Measurements from ENCODE around the gene CLCNKB. TPM values are rescaled to one million over a fixed set of nuclear protein-coding genes. Genes with fewer than 3 reads are reported as not detected.

The CLCNKB gene
- total and polyA plus RNA-seq, 2 of the 13 experiments (the other 11 are each of a cell fraction or from before 2014, with no cell fraction given), result 0.04 TPM; not detected in 1

DNA sequence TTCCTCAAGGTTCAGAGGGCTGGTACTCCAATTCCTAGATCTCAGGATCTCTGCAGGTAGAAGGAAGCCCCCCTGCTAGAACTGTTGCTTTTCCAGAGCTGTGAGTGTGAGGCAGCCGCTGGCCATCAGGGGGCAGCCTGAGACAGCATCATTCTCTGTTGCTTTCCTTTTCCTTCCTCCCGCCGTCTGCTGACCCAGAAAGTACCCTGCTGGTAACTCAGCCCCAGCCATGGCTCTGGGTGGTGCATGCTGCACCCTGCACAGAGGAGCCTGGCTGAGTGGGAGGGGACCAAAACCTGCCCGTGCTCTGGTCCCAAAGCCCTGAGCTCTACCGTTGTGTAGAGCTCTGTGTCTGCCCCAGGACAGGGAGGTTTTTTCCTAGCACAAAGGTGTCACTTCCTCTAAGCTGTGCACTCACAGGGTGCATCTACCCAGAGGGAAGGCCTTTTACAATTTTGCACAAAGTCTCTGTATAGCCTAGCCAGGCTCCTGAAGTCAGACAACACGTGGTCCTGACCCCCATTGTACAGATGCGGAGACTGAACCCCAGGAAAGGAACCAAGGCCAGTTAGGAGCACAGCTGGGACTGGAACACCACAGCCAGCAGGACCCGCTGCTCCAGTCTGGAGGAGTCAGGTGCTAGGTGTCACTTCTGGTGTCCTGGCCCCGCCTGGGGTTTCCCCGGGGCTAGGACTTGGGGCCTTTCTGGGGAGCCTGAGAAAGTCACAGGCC lies 35.5 kb downstream of the CLCNKB start (continued):
- TF ChIP-seq ZSCAN30 (CRISPR knock-in tag; IDR thresholded peaks at IDR 0.05) (no peak), TAF15 (IDR thresholded peaks at IDR 0.05; ENCODE audit: low read depth, low read length, poor library complexity, severe bottlenecking) (no peak), NRL (CRISPR knock-in tag; IDR thresholded peaks at IDR 0.05; ENCODE audit: borderline replicate concordance) (no peak), ATF7 (IDR thresholded peaks at IDR 0.05) (no peak), ATF7 (CRISPR knock-in tag; IDR thresholded peaks at IDR 0.05) (no peak), STAT5B (CRISPR knock-in tag; IDR thresholded peaks at IDR 0.05) (no peak), FOXO1 (CRISPR knock-in tag; IDR thresholded peaks at IDR 0.05) (peak; percentile 46), WIZ (CRISPR knock-in tag; IDR thresholded peaks at IDR 0.05) (no peak), SP5 (CRISPR knock-in tag; IDR thresholded peaks at IDR 0.05; ENCODE audit: borderline replicate concordance, low read depth) (no peak), KAT7 (CRISPR knock-in tag; IDR thresholded peaks at IDR 0.05; ENCODE audit: borderline replicate concordance) (no peak), ZNF605 (CRISPR knock-in tag; IDR thresholded peaks at IDR 0.05) (no peak), ZNF572 (CRISPR knock-in tag; IDR thresholded peaks at IDR 0.05) (no peak), TOE1 (CRISPR knock-in tag; IDR thresholded peaks at IDR 0.05) (no peak), U2AF2 (IDR thresholded peaks at IDR 0.05; ENCODE audit: low read depth, low read length) (no peak), DPF2 (CRISPR knock-in tag; IDR thresholded peaks at IDR 0.05; ENCODE audit: borderline replicate concordance, low read depth) (no peak), SATB2 (CRISPR knock-in tag; IDR thresholded peaks at IDR 0.05) (no peak), ZNF780A (CRISPR knock-in tag; IDR thresholded peaks at IDR 0.05) (no peak), TOPORS (CRISPR knock-in tag; IDR thresholded peaks at IDR 0.05) (no peak)
- TF ChIP-seq, protein P1, sequence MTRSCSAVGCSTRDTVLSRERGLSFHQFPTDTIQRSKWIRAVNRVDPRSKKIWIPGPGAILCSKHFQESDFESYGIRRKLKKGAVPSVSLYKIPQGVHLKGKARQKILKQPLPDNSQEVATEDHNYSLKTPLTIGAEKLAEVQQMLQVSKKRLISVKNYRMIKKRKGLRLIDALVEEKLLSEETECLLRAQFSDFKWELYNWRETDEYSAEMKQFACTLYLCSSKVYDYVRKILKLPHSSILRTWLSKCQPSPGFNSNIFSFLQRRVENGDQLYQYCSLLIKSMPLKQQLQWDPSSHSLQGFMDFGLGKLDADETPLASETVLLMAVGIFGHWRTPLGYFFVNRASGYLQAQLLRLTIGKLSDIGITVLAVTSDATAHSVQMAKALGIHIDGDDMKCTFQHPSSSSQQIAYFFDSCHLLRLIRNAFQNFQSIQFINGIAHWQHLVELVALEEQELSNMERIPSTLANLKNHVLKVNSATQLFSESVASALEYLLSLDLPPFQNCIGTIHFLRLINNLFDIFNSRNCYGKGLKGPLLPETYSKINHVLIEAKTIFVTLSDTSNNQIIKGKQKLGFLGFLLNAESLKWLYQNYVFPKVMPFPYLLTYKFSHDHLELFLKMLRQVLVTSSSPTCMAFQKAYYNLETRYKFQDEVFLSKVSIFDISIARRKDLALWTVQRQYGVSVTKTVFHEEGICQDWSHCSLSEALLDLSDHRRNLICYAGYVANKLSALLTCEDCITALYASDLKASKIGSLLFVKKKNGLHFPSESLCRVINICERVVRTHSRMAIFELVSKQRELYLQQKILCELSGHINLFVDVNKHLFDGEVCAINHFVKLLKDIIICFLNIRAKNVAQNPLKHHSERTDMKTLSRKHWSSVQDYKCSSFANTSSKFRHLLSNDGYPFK (CRISPR knock-in tag; IDR thresholded peaks at IDR 0.05; ENCODE audit: borderline replicate concordance), result no peak
- TF ChIP-seq, protein P2, sequence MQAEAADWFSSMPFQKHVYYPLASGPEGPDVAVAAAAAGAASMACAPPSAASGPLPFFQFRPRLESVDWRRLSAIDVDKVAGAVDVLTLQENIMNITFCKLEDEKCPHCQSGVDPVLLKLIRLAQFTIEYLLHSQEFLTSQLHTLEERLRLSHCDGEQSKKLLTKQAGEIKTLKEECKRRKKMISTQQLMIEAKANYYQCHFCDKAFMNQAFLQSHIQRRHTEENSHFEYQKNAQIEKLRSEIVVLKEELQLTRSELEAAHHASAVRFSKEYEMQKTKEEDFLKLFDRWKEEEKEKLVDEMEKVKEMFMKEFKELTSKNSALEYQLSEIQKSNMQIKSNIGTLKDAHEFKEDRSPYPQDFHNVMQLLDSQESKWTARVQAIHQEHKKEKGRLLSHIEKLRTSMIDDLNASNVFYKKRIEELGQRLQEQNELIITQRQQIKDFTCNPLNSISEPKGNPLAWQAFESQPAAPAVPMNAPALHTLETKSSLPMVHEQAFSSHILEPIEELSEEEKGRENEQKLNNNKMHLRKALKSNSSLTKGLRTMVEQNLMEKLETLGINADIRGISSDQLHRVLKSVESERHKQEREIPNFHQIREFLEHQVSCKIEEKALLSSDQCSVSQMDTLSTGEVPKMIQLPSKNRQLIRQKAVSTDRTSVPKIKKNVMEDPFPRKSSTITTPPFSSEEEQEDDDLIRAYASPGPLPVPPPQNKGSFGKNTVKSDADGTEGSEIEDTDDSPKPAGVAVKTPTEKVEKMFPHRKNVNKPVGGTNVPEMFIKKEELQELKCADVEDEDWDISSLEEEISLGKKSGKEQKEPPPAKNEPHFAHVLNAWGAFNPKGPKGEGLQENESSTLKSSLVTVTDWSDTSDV (CRISPR knock-in tag; IDR thresholded peaks at IDR 0.05), result no peak
- TF ChIP-seq, protein P3, sequence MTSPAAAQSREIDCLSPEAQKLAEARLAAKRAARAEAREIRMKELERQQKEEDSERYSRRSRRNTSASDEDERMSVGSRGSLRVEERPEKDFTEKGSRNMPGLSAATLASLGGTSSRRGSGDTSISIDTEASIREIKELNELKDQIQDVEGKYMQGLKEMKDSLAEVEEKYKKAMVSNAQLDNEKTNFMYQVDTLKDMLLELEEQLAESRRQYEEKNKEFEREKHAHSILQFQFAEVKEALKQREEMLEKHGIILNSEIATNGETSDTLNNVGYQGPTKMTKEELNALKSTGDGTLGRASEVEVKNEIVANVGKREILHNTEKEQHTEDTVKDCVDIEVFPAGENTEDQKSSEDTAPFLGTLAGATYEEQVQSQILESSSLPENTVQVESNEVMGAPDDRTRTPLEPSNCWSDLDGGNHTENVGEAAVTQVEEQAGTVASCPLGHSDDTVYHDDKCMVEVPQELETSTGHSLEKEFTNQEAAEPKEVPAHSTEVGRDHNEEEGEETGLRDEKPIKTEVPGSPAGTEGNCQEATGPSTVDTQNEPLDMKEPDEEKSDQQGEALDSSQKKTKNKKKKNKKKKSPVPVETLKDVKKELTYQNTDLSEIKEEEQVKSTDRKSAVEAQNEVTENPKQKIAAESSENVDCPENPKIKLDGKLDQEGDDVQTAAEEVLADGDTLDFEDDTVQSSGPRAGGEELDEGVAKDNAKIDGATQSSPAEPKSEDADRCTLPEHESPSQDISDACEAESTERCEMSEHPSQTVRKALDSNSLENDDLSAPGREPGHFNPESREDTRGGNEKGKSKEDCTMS (CRISPR knock-in tag; conservative IDR thresholded peaks at IDR 0.05), result no peak
- TF ChIP-seq, protein P4, sequence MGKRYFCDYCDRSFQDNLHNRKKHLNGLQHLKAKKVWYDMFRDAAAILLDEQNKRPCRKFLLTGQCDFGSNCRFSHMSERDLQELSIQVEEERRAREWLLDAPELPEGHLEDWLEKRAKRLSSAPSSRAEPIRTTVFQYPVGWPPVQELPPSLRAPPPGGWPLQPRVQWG (CRISPR knock-in tag; IDR thresholded peaks at IDR 0.05; ENCODE audit: borderline replicate concordance, low read depth), result no peak

All from HepG2 (cell line).